GM10266 (cell line): ENCODE results near the gene ROBO1.

Source experiments
- DNase-seq: peaks from one replicate; pipeline ENCODE4 v3.0.0; 2012; ENCODE audit errors: extremely low spot score
- TF ChIP-seq, protein P1 (sequence below): IDR thresholded peaks from 2 replicates; pipeline ENCODE4 v1.5.1; 2012; ENCODE audit warnings: mild to moderate bottlenecking, low read depth; ENCODE audit not compliant: control insufficient read depth, insufficient read depth; ENCODE audit errors: missing control alignments

The ROBO1 gene

DNA sequence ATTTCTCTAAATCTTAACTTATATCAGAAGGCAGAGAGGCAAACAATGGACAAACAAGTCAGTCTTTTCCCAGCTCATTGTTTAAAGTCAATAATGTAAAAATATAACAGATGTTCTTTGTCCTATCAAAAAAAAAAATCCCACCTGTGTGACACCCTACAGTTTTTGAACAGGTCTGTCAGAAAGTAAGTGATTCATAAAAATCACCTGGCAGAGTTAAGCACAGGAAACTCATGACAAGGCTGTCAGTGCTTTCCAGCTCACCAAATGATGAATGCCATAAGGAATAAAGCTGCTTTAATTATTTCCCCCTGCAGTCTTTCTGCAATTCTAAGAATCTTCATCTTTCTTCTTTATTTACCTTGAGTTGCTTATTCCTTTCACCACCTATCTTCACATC, 30.3 kb downstream of the ROBO1 start:
- TF ChIP-seq, protein P1, sequence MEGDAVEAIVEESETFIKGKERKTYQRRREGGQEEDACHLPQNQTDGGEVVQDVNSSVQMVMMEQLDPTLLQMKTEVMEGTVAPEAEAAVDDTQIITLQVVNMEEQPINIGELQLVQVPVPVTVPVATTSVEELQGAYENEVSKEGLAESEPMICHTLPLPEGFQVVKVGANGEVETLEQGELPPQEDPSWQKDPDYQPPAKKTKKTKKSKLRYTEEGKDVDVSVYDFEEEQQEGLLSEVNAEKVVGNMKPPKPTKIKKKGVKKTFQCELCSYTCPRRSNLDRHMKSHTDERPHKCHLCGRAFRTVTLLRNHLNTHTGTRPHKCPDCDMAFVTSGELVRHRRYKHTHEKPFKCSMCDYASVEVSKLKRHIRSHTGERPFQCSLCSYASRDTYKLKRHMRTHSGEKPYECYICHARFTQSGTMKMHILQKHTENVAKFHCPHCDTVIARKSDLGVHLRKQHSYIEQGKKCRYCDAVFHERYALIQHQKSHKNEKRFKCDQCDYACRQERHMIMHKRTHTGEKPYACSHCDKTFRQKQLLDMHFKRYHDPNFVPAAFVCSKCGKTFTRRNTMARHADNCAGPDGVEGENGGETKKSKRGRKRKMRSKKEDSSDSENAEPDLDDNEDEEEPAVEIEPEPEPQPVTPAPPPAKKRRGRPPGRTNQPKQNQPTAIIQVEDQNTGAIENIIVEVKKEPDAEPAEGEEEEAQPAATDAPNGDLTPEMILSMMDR = no peak

GRCh38 chr3:79729096-79729495, 38.7 kb downstream of the ROBO1 start:
- TF ChIP-seq, protein P1 = no peak
- no peak for DNase-seq

More for the DNA sequence above, 30.3 kb downstream of the ROBO1 start:
- no peak for DNase-seq

DNA sequence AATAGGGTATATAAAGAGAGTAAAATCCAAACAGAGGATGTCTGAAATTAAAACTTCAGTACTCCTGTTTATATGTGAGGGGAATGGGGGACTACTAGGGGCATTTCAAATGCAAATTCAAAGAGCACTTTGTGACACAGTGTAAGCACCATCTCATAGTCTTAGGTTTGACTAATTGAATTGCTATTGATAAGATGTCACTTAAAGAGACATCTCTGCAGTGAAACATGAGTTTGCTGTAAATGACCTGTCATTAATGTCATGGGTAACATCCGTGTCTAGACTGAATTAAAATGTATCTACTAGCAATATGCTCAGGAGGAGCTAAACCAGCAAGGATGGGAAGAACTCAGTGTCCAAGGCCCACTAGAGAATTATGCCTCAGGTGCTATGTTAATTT, 41.0 kb downstream of the ROBO1 start:
- TF ChIP-seq, protein P1 = no peak

DNA sequence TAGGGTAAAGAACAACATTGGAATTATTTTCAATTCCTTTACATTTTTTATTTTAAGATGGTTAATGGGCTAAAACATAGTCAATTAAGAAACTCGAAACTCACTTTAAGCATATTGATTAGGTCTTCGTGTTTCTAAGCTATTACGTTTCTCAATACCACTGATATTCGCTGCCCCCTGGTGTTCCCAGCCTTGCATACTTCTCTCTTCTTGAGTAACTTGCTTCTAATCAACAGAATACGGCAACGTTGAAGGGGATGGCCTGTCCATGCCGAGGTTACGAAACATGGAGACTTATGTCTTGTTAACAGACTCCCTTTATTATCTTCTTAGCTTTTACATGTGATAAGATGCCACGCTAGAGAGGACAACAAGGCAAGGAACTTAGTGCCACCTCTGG, 43.6 kb downstream of the ROBO1 start:
- TF ChIP-seq, protein P1 = no peak
- no peak for DNase-seq

More for the DNA sequence above, 41.0 kb downstream of the ROBO1 start:
- no peak for DNase-seq

DNA sequence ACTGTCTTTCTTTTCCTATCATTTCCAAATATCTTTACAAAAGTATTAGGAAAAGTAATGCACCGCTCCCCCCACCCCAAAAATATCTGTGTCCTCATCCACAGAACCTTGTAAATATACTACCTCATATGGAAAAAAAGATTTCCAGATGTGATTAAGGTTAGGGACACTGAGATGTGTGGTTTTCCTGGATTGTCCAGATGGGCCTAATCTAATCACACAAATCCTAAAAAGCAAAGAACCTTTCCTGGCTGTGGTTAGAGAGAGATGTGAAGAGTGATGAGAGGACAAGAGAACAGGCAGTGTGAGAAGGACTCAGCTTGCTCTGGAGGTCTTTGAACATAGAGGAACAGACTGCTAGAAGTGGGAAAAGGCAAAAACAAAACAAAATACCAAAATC, 77.7 kb downstream of the ROBO1 start:
- TF ChIP-seq, protein P1 = no peak
- no peak for DNase-seq

- TF ChIP-seq, protein P1 = no peak
- DNase-seq = no peak
Measured at GRCh38 chr3:79685108-79685507, 82.7 kb downstream of the ROBO1 start.

GRCh38 chr3:79684041-79684440, 83.8 kb downstream of the ROBO1 start:
- TF ChIP-seq, protein P1 = no peak
- DNase-seq = no peak
